Tibial nerve (tissue), 4 donors: Measurements from ENCODE around the gene GRXCR1. TPM values are rescaled to one million over a fixed set of nuclear protein-coding genes. Genes with fewer than 3 reads are reported as not detected.

Experiments
- DNase-seq, 2 donors: peaks; one replicate each; pipeline ENCODE4 v3.0.0-alpha.2; 2019; ENCODE audit warnings: low spot score in 2 of 2
- H3K27ac ChIP-seq, 4 donors: fragments of 200-600 bp; sonication (generic) in 3 of 4; one replicate each; pipeline ENCODE4 v1.5.1; 2017 to 2019; ENCODE audit warnings: mild to moderate bottlenecking in 1 of 4
- H3K27me3 ChIP-seq, 2 donors: fragments of 200-600 bp; sonication (generic) in 1 of 2; one replicate each; pipeline versions ENCODE4 v1.5.1 to v1.6.0; 2017 to 2019
- H3K36me3 ChIP-seq, 3 donors: fragments of 200-600 bp; sonication (generic); one replicate each; pipeline ENCODE4 v1.5.1; 2018 to 2019
- H3K4me1 ChIP-seq, 4 donors: fragments of 200-600 bp; sonication (generic) in 3 of 4; one replicate each; pipeline ENCODE4 v1.5.1; 2017 to 2019
- H3K4me3 ChIP-seq, 4 donors: fragments of 200-600 bp; sonication (generic) in 3 of 4; one replicate each; pipeline ENCODE4 v1.5.1; 2017 to 2019; ENCODE audit warnings: mild to moderate bottlenecking in 1 of 4, moderate library complexity in 1 of 4
- H3K9me3 ChIP-seq, 4 donors: fragments of 200-600 bp; sonication (generic) in 3 of 4; one replicate each; pipeline ENCODE4 v1.5.1; 2017 to 2019
- CTCF ChIP-seq, 5 experiments: fragments of 200-600 bp in 3 of 5; fragments of 450-650 bp in 2 of 5; sonication (generic) in 3 of 5; IDR thresholded peaks; one replicate each; pipeline ENCODE4 v1.5.1; 2016 to 2019; ENCODE audit warnings: antibody characterized with exemption in 5 of 5, mild to moderate bottlenecking in 3 of 5, moderate library complexity in 2 of 5
- EP300 ChIP-seq, 2 donors: sonication (generic); formaldehyde crosslinking; IDR thresholded peaks; one replicate each; pipeline ENCODE4 v1.6.1; 2017; ENCODE audit warnings: antibody characterized with exemption in 2 of 2, mild to moderate bottlenecking in 1 of 2
- POLR2A ChIP-seq, 2 donors: fragments of 450-650 bp; IDR thresholded peaks; one replicate each; pipeline ENCODE4 v1.6.1; 2017; ENCODE audit warnings: antibody characterized with exemption in 2 of 2, mild to moderate bottlenecking in 2 of 2, moderate library complexity in 2 of 2
- WGBS, 2 donors: methylation state at CpG; one replicate each; pipeline ENCODE4 v1.1.5; 2018; 5-methylcytosine and 5-hydroxymethylcytosine counted together
- small RNA-seq: library from RNA; depleted of rRNA; stranded (forward); fragments of <200 nt; gene quantifications from one replicate; pipeline ENCODE3, GENCODE V24; 2016
- total RNA-seq, 4 donors: library from RNA; depleted of rRNA; stranded (reverse); fragments of >200 nt; gene quantifications; one replicate each; pipeline ENCODE4 v1.1.0, GENCODE V29; 2016

The GRXCR1 gene
- total RNA-seq, 4 donors from 2014 or later, result not detected

DNA sequence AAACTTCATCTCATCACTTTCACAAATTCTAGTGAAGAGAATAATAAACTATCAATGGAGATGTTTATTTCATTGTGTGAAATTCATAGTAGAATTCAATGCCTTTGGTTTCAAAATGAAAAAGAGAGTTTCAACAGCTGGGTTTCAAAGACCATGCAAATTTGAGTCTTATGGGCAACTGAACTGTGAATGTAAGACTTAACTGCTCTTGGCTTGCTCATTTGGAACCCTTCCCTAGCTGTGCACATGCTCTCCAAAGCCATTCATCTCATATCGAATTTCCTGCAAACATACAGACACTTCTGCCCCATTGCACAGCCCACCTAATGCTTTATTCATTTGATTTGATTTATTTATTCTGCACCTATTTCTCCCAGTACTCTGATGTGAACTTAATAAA lies 154.5 kb downstream of the GRXCR1 start:
- Histone ChIP-seq H3K36me3 (no peaks in the 10 kb centered on the region), H3K4me1 (no peaks in the 10 kb centered on the region), H3K27me3 (no peaks in the 10 kb centered on the region), H3K4me3 (no peak overlapping the region), H3K9me3 (no peaks in the 10 kb centered on the region), H3K27ac (no peak overlapping the region)
- DNase-seq, result no peak
- no peak for TF ChIP-seq CTCF (IDR thresholded peaks at IDR 0.05)
- no peak for TF ChIP-seq POLR2A (IDR thresholded peaks at IDR 0.05)
- no peak for TF ChIP-seq EP300 (IDR thresholded peaks at IDR 0.05)
- 50 to 58% methylated on average over 1 of the region's 1 CpG for WGBS, 2 donors

- DNase-seq, result no peak
- H3K27me3 ChIP-seq, result no peaks in the 10 kb centered on the region
- TF ChIP-seq EP300 (IDR thresholded peaks at IDR 0.05), result no peak
- TF ChIP-seq POLR2A (IDR thresholded peaks at IDR 0.05), result no peak
- no peak for TF ChIP-seq CTCF (IDR thresholded peaks at IDR 0.05)
- H3K36me3 ChIP-seq, result no peaks in the 10 kb centered on the region
- no peak overlapping the region for H3K4me3 ChIP-seq
- no peak overlapping the region for H3K27ac ChIP-seq
- no peaks in the 10 kb centered on the region for H3K4me1 ChIP-seq
- 59 to 84% methylated on average over 5 of the region's 5 CpGs for WGBS, 2 donors
- H3K9me3 ChIP-seq, result no peaks in the 10 kb centered on the region
Observed at GRCh38 chr4:43048570-43048969, 156.1 kb downstream of the GRXCR1 start.

DNA sequence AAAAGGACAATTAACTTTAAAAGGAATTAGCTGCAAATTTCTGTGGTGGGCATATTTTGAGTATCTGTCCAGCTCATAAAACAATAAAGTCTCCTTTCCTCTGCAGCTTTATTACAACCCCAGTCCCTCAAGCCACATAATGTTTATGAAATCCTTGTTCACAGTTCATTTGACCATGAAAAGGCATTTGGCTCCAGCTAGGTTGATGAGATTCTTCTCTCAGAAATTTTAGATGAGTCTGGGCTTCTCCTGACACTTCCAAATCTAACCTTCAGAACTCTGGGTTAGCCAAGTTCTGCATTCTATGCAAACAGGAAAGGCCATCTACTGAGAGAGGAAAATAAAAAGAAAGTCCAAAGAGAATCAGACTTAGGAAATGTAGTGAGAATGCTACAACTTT lies 156.8 kb downstream of the GRXCR1 start:
- no peak for DNase-seq
- Histone ChIP-seq H3K4me3 (no peak overlapping the region), H3K9me3 (no peaks in the 10 kb centered on the region), H3K27ac (no peak overlapping the region), H3K27me3 (no peaks in the 10 kb centered on the region), H3K36me3 (no peaks in the 10 kb centered on the region), H3K4me1 (no peaks in the 10 kb centered on the region)
- TF ChIP-seq POLR2A (IDR thresholded peaks at IDR 0.05) (no peak), CTCF (IDR thresholded peaks at IDR 0.05) (no peak), EP300 (IDR thresholded peaks at IDR 0.05) (no peak)

DNA sequence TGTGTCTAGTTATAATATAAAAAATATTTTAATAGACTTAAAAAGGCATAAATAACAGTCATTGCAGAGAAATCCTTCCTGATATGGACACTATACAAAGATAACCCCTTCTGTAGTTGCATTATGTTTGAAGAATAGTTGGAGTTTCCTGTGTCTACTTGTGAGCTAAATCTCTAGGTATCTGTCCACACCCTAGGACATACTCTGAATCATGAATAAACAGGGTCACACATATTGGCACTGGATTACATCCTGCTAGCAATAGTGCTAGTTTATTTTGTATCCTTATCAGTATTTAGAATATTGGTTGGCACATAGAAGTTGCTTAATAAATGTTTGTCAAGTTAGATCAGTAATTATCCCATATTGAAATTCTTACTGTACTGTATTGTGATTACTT lies 173.9 kb downstream of the GRXCR1 start:
- Histone ChIP-seq H3K4me1 (no peaks in the 10 kb centered on the region), H3K4me3 (no peak overlapping the region), H3K27me3 (no peaks in the 10 kb centered on the region), H3K36me3 (no peaks in the 10 kb centered on the region), H3K9me3 (no peaks in the 10 kb centered on the region), H3K27ac (no peak overlapping the region)
- DNase-seq, result no peak
- no peak for TF ChIP-seq CTCF (IDR thresholded peaks at IDR 0.05)
- TF ChIP-seq POLR2A (IDR thresholded peaks at IDR 0.05), result no peak
- no peak for TF ChIP-seq EP300 (IDR thresholded peaks at IDR 0.05)

- no peak overlapping the region for H3K27ac ChIP-seq
- 85 to 89% methylated on average over 6 of the region's 6 CpGs for WGBS, 2 donors
- no peak for TF ChIP-seq CTCF (IDR thresholded peaks at IDR 0.05)
- TF ChIP-seq EP300 (IDR thresholded peaks at IDR 0.05), result no peak
- no peak for TF ChIP-seq POLR2A (IDR thresholded peaks at IDR 0.05)
- H3K4me1 ChIP-seq, result no peaks in the 10 kb centered on the region
- H3K9me3 ChIP-seq, result peaks cover 0 to 3% (median 0%) of the 10 kb centered on the region in 4 donors
- no peak for DNase-seq
- no peaks in the 10 kb centered on the region for H3K36me3 ChIP-seq
- H3K4me3 ChIP-seq, result no peak overlapping the region
- no peaks in the 10 kb centered on the region for H3K27me3 ChIP-seq
Observed at GRCh38 chr4:43071069-43071468, 178.6 kb downstream of the GRXCR1 start.

Small RNA genes lying within 50 kb of the gene (small RNA-seq; reads per million reads assigned to genes)
- not detected for gene RN7SKP82

Other genes with a start within 250 kb of the GRXCR1 start
- gene ATP8A1, start 235.6 kb upstream of the GRXCR1 start, total RNA-seq, result 10 to 100 TPM; 57.9 to 79.7 (median 64.9) TPM